GM10266 (cell line): ENCODE data around the gene PPP1CC.

Experiments used
- DNase-seq: peaks from one replicate; pipeline ENCODE4 v3.0.0; 2012; ENCODE audit errors: extremely low spot score
- TF ChIP-seq, protein P1 (sequence below): IDR thresholded peaks from 2 replicates; pipeline ENCODE4 v1.5.1; 2012; ENCODE audit warnings: mild to moderate bottlenecking, low read depth; ENCODE audit not compliant: control insufficient read depth, insufficient read depth; ENCODE audit errors: missing control alignments

The PPP1CC gene

DNA sequence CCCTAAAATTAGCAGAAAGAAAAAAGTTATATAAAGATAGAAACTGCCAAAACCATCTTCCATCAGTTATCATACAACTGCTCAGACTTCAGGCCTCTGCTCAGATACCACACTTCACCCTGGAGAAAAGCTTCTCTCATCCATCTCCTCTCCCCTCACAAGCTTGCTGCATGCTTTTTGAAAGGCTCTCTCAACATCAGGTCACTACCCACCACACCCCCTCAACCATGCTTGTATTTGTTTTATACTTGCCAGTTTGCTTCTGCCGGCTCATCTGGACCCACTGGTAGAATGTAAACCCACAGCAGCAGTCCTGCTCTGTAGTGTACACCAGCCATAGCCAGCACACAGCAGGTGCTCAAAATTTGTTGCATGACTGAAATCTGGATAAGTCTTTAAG, 8.8 kb downstream of the PPP1CC start:
- DNase-seq, result no peak
- TF ChIP-seq, protein P1, sequence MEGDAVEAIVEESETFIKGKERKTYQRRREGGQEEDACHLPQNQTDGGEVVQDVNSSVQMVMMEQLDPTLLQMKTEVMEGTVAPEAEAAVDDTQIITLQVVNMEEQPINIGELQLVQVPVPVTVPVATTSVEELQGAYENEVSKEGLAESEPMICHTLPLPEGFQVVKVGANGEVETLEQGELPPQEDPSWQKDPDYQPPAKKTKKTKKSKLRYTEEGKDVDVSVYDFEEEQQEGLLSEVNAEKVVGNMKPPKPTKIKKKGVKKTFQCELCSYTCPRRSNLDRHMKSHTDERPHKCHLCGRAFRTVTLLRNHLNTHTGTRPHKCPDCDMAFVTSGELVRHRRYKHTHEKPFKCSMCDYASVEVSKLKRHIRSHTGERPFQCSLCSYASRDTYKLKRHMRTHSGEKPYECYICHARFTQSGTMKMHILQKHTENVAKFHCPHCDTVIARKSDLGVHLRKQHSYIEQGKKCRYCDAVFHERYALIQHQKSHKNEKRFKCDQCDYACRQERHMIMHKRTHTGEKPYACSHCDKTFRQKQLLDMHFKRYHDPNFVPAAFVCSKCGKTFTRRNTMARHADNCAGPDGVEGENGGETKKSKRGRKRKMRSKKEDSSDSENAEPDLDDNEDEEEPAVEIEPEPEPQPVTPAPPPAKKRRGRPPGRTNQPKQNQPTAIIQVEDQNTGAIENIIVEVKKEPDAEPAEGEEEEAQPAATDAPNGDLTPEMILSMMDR, result no peak

DNA sequence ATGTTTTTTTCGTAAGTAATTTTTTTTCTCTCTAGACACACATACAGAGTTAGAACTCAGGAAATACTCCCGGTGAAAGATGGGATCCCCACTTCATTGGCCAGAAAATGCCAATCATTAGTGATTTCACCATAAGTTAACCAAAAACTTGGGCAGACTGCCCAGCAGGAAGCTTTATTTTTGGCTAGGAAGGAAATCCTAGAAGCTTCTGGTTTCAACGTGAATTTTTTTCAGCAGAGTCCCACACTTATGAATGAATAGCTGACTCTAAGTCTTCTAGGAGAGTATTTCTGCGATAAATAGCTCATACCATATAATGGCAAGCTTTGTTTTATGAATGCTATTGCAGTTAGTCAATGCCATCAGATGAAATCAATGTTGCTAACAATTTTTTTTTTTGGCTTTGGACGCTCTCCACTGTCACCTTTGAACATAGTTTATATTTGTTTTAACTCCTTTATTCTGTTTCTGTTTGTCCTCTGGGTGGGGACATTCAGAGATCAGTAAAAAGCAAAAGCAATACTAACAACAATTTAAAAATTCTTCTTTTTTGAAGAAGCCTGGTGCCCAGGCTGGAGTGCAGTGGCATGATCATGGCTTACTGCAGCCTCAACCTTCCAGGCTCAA, 9.5 kb downstream of the PPP1CC start:
- TF ChIP-seq, protein P1, result no peak
- no peak for DNase-seq

DNA sequence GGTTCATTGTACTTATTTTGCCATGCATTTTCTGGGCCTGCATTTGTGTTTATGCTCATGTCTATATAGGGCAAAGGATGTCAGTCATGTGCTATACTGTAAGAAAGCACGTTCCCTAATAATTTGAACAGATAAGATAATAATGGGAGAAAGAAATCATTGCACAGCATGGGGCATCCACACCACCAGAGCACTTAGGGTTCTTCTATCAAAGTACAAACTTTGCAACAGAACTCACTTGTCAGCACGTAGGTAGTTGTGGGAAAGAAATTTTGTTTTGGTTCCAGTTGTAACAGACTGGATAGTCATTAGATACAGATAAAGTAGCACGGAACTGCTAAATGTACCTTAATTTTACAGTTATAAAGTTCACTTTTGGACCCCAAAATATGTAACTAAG, 10.1 kb downstream of the PPP1CC start:
- no peak for DNase-seq
- TF ChIP-seq, protein P1, result no peak

DNA sequence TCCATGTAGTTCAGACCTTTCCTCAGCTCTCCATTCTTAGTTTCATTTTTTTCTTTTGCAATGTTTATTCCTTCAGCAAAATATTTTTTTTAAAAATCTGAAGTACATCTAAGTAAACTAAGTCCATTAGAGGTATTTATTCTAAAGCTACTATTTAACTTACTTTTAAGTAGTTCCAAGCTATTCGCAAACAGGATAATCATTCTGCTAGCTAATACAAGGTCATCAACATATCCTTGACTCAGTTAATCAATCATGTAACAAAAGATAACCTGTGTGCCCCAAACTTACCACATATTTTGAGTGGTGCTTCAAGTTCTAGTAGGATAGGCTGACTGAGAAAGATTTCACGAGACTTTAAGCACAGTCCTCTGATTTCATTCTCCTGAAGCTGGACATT, 11.2 kb downstream of the PPP1CC start:
- TF ChIP-seq, protein P1, result no peak
- DNase-seq, result no peak

DNA sequence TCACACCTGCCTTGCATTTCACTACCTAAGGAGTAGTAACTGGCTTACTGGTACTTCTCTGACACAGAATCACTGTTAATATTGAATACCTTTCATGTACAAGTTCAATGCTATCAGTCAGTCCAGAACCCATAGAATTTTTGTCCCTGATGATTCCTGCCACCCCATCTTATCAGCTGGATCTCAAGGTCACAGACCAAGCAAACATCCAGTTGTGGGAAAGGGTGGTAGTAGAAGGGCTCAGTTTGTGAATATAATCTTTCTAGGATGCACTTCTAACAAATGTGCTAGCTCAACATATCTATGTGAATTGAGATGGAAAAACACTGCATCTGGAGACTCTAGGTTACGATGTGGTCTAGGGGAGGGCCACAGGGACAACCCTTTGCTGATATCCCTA, 14.1 kb downstream of the PPP1CC start:
- no peak for DNase-seq
- TF ChIP-seq, protein P1, result no peak

DNA sequence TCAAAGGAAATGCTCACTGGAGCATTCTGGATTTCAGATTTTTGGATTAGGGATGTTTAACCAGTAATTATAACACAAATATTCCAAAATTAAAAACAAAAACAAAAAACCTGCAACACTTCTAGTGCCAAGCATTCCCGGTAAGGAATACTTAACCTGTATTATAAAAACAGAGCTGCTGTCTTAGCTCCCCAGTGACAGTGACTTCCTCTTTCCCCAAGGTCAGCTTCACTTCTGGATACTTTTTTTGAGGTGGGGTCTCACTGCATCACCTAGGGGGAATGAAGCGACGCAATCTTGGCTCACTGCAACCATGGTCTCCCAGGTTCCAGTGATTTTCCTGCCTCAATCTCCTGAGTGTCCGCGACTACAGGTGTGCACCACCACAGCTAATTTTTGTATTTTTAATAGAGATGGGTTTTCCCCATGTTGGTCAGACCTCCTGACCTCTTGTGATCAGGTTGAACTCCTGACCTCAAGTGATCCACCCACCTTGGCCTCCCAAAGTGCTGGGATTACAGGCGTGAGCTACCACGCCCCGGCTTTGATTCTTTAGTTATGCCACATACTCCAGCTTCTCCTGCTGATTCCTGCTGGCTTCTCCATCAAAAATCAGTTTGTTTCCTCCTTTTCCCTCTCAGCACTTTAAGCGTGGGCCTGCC, 15.9 kb downstream of the PPP1CC start:
- DNase-seq, result no peak
- TF ChIP-seq, protein P1, result no peak

DNA sequence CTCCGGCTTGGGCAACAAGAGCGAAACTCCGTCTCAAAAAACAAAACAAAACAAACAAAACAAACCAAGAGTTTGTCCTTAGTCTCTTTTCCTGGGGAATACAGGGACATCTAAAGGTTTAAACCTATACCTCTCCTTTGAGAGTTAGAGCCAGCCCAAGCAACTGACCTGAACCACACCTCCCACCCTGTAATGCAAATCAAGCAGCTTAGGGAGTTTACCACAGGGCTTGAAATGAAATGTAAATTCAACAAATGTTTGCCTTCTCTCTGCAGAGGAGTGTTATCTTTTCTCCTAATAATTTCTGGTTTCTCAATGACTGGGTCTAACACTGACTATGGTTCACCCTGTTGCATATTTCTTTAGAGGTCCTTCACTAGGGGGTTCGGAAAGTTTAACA, 16.7 kb downstream of the PPP1CC start:
- DNase-seq, result no peak
- TF ChIP-seq, protein P1, result no peak
